GM13976 (cell line): ENCODE data around the gene PTTG2.

Experiments used
- DNase-seq: peaks from one replicate; pipeline ENCODE4 v3.0.0; 2012; ENCODE audit warnings: low spot score
- in situ Hi-C: fragments of 300-500 bp; cut with MboI; formaldehyde crosslinking; loops from one replicate; pipeline ENCODE4 v1.12.0; 2022; ENCODE audit warnings: low sequenced_read_pairs, mixed read lengths, inconsistent platforms; ENCODE audit not compliant: unreplicated experiment
- TF ChIP-seq, protein P1 (sequence below): IDR thresholded peaks from 2 replicates; pipeline ENCODE4 v1.5.1; 2012; ENCODE audit warnings: borderline replicate concordance, mild to moderate bottlenecking; ENCODE audit not compliant: insufficient read depth; ENCODE audit errors: extremely low read depth, missing control alignments, control extremely low read depth

PTTG2 gene

DNA sequence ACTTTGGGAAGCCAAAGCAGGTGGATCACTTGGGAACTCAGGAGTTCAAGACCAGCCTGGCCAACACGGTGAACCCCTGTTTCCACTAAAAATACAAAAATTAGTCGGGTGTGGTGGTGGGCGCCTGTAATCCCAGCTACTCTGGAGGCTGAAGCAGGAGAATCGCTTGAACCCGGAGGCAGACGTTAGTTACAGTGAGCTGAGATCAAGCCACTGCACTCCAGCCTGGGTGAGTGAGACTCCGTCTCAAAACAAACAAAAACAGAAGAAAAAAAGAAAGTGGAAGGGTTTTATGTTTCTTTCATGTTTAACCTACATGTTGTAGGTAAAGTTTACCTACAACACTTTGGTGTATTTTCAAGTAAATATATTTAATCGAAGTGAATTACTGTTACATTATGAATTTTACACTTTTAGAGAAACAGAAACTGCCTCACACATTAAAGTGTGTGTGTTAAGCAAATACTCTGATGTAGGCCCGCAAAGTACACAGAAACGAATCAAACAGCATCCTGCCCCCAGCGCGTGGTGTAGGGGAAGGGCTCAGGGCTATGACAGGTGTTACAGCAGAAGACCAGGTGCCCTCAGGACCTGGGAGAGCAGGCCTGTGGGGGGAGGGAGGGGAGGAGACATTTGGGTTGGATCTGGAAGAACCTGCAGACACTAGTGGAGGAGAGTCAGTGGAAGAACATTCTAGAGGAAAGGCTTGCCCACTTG lies 39.0 kb downstream of the PTTG2 start:
- DNase-seq, result no peak
- in situ Hi-C loops, result no loop called here
- TF ChIP-seq, protein P1, sequence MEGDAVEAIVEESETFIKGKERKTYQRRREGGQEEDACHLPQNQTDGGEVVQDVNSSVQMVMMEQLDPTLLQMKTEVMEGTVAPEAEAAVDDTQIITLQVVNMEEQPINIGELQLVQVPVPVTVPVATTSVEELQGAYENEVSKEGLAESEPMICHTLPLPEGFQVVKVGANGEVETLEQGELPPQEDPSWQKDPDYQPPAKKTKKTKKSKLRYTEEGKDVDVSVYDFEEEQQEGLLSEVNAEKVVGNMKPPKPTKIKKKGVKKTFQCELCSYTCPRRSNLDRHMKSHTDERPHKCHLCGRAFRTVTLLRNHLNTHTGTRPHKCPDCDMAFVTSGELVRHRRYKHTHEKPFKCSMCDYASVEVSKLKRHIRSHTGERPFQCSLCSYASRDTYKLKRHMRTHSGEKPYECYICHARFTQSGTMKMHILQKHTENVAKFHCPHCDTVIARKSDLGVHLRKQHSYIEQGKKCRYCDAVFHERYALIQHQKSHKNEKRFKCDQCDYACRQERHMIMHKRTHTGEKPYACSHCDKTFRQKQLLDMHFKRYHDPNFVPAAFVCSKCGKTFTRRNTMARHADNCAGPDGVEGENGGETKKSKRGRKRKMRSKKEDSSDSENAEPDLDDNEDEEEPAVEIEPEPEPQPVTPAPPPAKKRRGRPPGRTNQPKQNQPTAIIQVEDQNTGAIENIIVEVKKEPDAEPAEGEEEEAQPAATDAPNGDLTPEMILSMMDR, result no peak

DNA sequence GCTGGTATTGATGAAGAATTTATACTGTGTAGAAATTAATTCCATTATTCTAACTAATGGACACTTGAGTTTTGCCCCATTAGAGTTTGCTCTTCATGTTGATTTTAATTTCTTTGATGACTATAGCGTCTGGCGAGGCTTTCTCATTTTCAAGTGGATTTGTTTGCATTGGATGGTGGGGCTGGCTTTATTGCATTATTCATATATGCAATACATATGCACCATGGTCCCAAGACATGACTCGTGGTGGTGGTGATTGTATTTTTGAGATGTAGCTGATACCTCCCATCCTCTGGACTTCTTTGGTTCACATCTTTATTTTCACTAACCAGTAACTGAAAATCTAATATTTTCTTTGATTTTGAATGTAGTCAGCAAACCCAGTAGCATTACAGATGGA lies 39.8 kb downstream of the PTTG2 start:
- DNase-seq, result no peak
- in situ Hi-C loops, result no loop called here
- TF ChIP-seq, protein P1, result no peak

DNA sequence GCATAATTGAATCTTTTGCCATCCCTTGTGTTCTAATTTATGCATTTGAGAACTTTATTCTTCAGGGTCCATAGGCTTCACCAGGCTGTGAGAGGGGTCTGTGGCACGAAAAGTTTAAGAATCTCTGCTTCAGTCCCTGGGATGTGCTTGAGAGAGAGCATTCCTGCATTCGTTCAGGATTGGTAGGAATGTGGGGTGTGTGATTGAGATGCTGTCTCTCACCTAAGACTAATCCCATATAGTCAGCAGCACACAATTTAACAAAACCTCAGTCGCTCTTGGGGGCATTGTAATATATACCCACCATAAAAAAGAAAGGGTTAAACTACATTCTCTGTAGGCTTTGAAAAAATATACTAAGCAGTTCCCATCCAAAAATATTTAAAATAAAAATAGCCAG lies 41.7 kb downstream of the PTTG2 start:
- no peak for DNase-seq
- in situ Hi-C loops, result no loop called here
- TF ChIP-seq, protein P1, result no peak

DNA sequence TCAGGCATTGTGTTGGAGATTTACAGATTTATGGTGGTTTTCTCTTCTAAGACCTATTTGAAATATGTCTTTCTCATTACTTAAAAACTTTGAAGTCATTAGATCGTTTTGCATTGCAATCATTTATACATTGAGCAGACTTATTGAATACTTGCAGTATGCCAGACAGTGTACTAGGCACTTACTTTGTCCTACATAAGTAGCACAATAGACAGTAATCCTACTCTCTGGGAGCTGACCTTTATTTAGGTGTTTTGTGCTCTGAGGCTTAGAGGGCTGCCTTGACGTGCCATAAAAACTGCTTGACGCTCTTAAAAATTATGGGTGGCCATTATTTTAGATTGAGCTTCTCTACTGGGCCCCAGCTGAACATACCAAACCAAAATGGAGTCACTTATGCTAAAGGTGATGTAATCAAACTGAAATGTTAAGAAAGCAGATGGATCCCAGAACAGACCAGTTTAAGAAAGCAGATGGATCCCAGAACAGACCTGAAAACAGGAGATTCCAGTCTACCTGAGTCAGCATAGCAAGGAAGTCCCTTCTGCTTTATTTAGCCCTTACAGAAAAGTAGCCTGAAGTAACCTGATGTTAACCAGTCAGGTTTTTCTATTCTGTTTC lies 42.4 kb downstream of the PTTG2 start:
- TF ChIP-seq, protein P1, result no peak
- in situ Hi-C loops, result no loop called here
- no peak for DNase-seq

DNA sequence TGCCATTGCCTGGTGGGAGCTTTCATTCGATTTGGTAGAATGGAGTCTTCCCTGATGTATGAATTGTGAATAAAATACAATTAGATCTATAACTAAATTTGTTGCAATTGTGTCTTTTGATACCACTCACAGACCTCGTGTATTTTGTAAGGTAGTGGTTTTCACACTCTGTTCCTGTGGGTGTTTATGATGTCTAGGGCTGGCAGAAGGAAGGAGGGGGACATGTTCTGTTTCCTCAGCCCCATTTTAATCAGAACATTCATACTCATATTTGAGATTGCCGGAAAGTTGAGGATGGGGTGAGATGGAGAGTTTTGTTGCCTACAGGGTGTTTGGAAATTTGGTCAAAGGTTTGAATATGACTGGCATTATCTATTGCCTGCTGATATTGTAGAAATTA lies 42.9 kb downstream of the PTTG2 start:
- DNase-seq, result no peak
- TF ChIP-seq, protein P1, result no peak
- in situ Hi-C loops, result no loop called here

DNA sequence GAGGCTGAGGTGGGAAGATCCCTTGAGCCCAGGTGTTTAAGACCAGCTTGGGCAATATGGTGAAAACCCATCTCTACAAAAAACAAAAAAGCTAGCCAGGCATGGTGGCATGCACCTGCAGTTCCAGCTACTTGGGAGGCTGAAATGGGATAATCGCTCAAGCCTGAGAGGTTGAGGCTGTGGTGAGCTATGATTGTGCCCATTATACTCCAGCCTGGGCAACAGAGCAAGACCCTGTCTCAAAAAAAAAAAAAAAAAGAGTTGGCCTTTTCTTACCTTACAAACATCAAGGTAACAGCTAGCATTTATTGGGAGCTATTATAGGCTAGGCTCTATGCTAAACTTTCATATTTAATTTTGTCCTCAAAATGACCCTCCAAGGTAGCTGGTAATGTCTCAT lies 43.4 kb downstream of the PTTG2 start:
- TF ChIP-seq, protein P1, result no peak
- in situ Hi-C loops, result no loop called here
- DNase-seq, result no peak

DNA sequence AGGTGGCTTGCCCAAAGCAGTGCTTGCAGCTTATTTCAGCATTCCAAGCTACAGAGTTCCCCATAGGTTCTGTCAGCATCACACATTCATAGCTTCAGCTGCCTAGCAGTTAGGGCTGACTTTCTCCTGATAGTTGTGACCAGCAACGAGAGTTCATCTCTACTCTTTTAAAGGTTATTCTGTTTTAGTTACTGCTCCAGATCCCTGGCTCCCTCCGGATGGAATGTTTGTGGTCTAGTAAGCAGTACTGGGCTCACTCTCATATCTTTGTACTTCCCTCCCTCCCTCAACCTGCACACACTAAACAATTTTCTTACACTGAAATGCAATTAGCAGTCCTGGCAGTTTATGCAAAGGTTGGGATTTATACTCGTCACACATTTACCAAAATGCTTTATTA lies 43.9 kb downstream of the PTTG2 start:
- in situ Hi-C loops, result no loop called here
- no peak for DNase-seq
- TF ChIP-seq, protein P1, result no peak
